Panc1 (cell line): ENCODE results near the gene ARHGAP11A. TPM values are rescaled to one million over a fixed set of nuclear protein-coding genes. Genes with fewer than 3 reads are reported as not detected.

Experiments used
- ATAC-seq: fragments of 200-7000 bp; cut with Tn5 transposase; 2 replicates; pipeline ENCODE4 v1.9.1; 2020; ENCODE audit warnings: mild to moderate bottlenecking, moderate library complexity
- BruUV-seq: library from RNA; stranded (reverse); fragments of 400-500 nt; replicated peaks from 2 replicates; lab custom pipeline; 2021; lab: Mats Ljungman, UMichigan
- CTCF ChIA-PET: fragments of 300-600 bp; sonication (Branson Sonifier 250); formaldehyde crosslinking; loops from one replicate; lab custom pipeline; 2022; ENCODE audit warnings: antibody characterized with exemption; lab: Charles Lee
- POLR2A ChIA-PET: fragments of 300-600 bp; sonication (Branson Sonifier 250); formaldehyde crosslinking; loops from one replicate; lab custom pipeline; 2022; ENCODE audit warnings: antibody characterized with exemption; lab: Charles Lee
- DNase-seq: peaks from one replicate; pipeline ENCODE4 v3.0.0-alpha.2; 2010; ENCODE audit warnings: low read depth, low spot score
- H3K27ac ChIP-seq: 2 replicates; pipeline ENCODE4 v1.5.1; 2011; ENCODE audit warnings: mild to moderate bottlenecking, low read length, inconsistent platforms
- H3K27me3 ChIP-seq: fragments of 200-500 bp; sonication (Bioruptor generic); 2 replicates; pipeline ENCODE4 v1.6.0; 2014; ENCODE audit warnings: low read length, inconsistent platforms; ENCODE audit not compliant: control insufficient read depth, insufficient read depth
- H3K36me3 ChIP-seq: fragments of 200-500 bp; sonication (Bioruptor generic); 2 replicates; pipeline ENCODE4 v1.5.1; 2014; ENCODE audit warnings: inconsistent platforms, mild to moderate bottlenecking, low read length, moderate library complexity; ENCODE audit not compliant: control insufficient read depth, insufficient read depth
- H3K4me1 ChIP-seq: 2 replicates; pipeline ENCODE4 v1.5.1; 2011; ENCODE audit warnings: inconsistent platforms, mild to moderate bottlenecking, low read length, moderate library complexity; ENCODE audit not compliant: control insufficient read depth, insufficient read depth
- H3K4me3 ChIP-seq, 2 experiments: 2 replicates each; pipeline ENCODE4 v1.5.1; 2011 to 2012; ENCODE audit warnings: low read depth in 2 of 2, low read length in 2 of 2, mild to moderate bottlenecking in 2 of 2, inconsistent platforms in 1 of 2, moderate library complexity in 1 of 2
- H3K9me3 ChIP-seq: fragments of 200-500 bp; sonication (Bioruptor generic); 2 replicates; pipeline ENCODE4 v1.5.1; 2014; ENCODE audit warnings: low read depth, mild to moderate bottlenecking, inconsistent platforms, low read length, moderate library complexity; ENCODE audit not compliant: control insufficient read depth, insufficient read depth
- POLR2AphosphoS5 ChIP-seq: IDR thresholded peaks from 2 replicates; pipeline ENCODE4 v1.6.1; 2012; ENCODE audit warnings: mild to moderate bottlenecking, low read depth, low read length, moderate library complexity
- SIN3A ChIP-seq: IDR thresholded peaks from 2 replicates; pipeline ENCODE4 v1.6.1; 2012; ENCODE audit warnings: low read depth, mild to moderate bottlenecking, low read length, moderate library complexity, borderline replicate concordance; ENCODE audit not compliant: insufficient read depth
- TCF7L2 ChIP-seq: IDR thresholded peaks from 2 replicates; pipeline ENCODE4 v1.6.1; 2011; ENCODE audit warnings: mild to moderate bottlenecking, low read depth, low read length, inconsistent platforms
- in situ Hi-C: cut with HindIII; loops from 2 replicates; pipeline ENCODE4 v1.10.0; 2016; ENCODE audit warnings: low sequenced_read_pairs, low pct_unique_long_range_greater_than_20kb
- intact Hi-C: fragments of 100-400 bp; cut with micrococcal nuclease; formaldehyde crosslinking; loops from one replicate; pipeline ENCODE4 v1.10.0; 2022; ENCODE audit not compliant: unreplicated experiment
- total RNA-seq: library from RNA; stranded (reverse); gene quantifications from one replicate; pipeline ENCODE4 v1.2.1, GENCODE V29; 2021; ENCODE audit not compliant: unreplicated experiment
- TF ChIP-seq, protein P1 (sequence below): fragments of 450-650 bp; IDR thresholded peaks from 2 replicates; pipeline ENCODE4 v1.5.1; 2017; ENCODE audit warnings: mild to moderate bottlenecking
- TF ChIP-seq, protein P2 (sequence below), 2 experiments: IDR thresholded peaks; 2 replicates each; pipeline ENCODE4 v1.6.1; 2011 to 2012; ENCODE audit warnings: low read depth in 2 of 2, control low read depth in 1 of 2, low read length in 1 of 2, mild to moderate bottlenecking in 1 of 2, moderate library complexity in 1 of 2; ENCODE audit not compliant: insufficient read depth in 1 of 2

The ARHGAP11A gene
- total RNA-seq, 1 experiment from 2014 or later, result 124 TPM

DNA sequence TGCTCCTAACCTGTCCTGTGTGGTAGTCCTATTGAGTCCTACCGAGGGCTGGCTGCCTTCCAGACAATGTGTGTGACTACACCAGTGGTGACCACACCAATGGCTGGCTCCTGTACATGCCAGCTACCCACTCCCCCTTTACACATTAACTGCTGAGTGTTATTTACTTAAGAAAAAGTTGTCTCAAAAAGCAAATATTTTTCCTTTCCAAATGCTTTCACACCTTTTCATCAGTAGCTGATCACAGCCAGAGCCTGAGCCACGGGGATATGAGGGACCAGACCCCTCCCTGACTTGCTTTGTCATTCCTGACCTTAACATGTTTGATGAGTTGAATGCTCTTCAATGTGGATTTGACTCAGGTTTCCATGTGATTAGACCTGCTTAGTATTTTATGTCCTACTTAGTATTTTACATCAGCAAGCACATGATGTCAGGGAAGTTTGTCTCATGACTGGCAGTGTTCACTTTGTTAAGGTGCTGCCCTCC, 72.9 kb downstream of the ARHGAP11A start:
- peak; percentile 28 for DNase-seq
- BruUV-seq, result no TSS peak
- in situ Hi-C loops, result no loop called here
- no peak for TF ChIP-seq POLR2AphosphoS5
- no peak for TF ChIP-seq TCF7L2
- TF ChIP-seq SIN3A, result no peak
- TF ChIP-seq, protein P1, sequence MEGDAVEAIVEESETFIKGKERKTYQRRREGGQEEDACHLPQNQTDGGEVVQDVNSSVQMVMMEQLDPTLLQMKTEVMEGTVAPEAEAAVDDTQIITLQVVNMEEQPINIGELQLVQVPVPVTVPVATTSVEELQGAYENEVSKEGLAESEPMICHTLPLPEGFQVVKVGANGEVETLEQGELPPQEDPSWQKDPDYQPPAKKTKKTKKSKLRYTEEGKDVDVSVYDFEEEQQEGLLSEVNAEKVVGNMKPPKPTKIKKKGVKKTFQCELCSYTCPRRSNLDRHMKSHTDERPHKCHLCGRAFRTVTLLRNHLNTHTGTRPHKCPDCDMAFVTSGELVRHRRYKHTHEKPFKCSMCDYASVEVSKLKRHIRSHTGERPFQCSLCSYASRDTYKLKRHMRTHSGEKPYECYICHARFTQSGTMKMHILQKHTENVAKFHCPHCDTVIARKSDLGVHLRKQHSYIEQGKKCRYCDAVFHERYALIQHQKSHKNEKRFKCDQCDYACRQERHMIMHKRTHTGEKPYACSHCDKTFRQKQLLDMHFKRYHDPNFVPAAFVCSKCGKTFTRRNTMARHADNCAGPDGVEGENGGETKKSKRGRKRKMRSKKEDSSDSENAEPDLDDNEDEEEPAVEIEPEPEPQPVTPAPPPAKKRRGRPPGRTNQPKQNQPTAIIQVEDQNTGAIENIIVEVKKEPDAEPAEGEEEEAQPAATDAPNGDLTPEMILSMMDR, result no peak
- TF ChIP-seq, protein P2, sequence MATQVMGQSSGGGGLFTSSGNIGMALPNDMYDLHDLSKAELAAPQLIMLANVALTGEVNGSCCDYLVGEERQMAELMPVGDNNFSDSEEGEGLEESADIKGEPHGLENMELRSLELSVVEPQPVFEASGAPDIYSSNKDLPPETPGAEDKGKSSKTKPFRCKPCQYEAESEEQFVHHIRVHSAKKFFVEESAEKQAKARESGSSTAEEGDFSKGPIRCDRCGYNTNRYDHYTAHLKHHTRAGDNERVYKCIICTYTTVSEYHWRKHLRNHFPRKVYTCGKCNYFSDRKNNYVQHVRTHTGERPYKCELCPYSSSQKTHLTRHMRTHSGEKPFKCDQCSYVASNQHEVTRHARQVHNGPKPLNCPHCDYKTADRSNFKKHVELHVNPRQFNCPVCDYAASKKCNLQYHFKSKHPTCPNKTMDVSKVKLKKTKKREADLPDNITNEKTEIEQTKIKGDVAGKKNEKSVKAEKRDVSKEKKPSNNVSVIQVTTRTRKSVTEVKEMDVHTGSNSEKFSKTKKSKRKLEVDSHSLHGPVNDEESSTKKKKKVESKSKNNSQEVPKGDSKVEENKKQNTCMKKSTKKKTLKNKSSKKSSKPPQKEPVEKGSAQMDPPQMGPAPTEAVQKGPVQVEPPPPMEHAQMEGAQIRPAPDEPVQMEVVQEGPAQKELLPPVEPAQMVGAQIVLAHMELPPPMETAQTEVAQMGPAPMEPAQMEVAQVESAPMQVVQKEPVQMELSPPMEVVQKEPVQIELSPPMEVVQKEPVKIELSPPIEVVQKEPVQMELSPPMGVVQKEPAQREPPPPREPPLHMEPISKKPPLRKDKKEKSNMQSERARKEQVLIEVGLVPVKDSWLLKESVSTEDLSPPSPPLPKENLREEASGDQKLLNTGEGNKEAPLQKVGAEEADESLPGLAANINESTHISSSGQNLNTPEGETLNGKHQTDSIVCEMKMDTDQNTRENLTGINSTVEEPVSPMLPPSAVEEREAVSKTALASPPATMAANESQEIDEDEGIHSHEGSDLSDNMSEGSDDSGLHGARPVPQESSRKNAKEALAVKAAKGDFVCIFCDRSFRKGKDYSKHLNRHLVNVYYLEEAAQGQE (IDR thresholded peaks at IDR 0.05; ENCODE audit: insufficient read depth in 1 of 2, low read depth in 2 of 2, low read length in 1 of 2), result no peak
- H3K27ac ChIP-seq, result no peak overlapping the region
- H3K4me1 ChIP-seq, result no peaks in the 10 kb centered on the region
- no peak for ATAC-seq
- no peaks in the 10 kb centered on the region for H3K9me3 ChIP-seq
- no peaks in the 10 kb centered on the region for H3K27me3 ChIP-seq
- intact Hi-C loops, result no loop called here
- H3K4me3 ChIP-seq, result no peak overlapping the region
- POLR2A ChIA-PET, result no interaction called here
- CTCF ChIA-PET, result no interaction called here
- H3K36me3 ChIP-seq, result no peaks in the 10 kb centered on the region

Other genes with a start within 250 kb of the ARHGAP11A start
- 1.5 TPM for gene GOLGA8K, start 212.2 kb upstream of the ARHGAP11A start, total RNA-seq
- gene GOLGA8O, start 159.9 kb upstream of the ARHGAP11A start, total RNA-seq, result 0.69 TPM
- 4.1 TPM for gene GOLGA8N, start 22.0 kb upstream of the ARHGAP11A start, total RNA-seq
- 0.67 TPM for gene SCG5, start 26.2 kb downstream of the ARHGAP11A start, total RNA-seq
- 0.41 TPM for gene GREM1, start 102.5 kb downstream of the ARHGAP11A start, total RNA-seq